Lower leg skin (tissue), 3 donors: ENCODE data around the gene DIABLO.
"Not testable (repeated sequence)": the region's sequence is repeated elsewhere in the genome, so short reads cannot be mapped to it uniquely, and the experiment has no call there.

ENCODE experiments used
- CTCF ChIP-seq, 3 donors: fragments of 450-650 bp; IDR thresholded peaks; one replicate each; pipeline ENCODE4 v1.5.1; 2016; ENCODE audit warnings: antibody characterized with exemption in 3 of 3, mild to moderate bottlenecking in 3 of 3, moderate library complexity in 2 of 3
- POLR2A ChIP-seq, 2 donors: fragments of 450-650 bp; IDR thresholded peaks; one replicate each; pipeline ENCODE4 v1.6.1; 2016 to 2017; ENCODE audit warnings: antibody characterized with exemption in 2 of 2, mild to moderate bottlenecking in 1 of 2, moderate library complexity in 1 of 2

DNA sequence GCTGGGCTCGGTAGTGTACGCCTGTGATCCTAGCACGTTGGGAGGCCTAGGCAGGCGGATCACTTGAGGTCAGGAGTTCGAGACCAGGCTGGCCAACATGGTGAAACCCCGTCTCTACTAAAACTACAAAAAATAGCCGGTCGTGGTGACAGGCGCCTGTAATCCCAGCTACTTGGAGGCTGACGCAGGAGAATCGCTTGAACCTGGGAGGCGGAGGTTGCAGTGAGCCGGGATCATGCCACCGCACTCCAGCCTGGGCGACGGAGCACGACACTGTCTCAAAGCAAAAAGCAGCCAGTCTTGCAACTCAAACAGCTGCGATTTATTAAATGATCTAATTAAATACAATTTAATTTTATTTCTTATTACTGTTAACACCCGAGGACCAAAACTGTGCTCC is 23.0 kb downstream of the DIABLO start:
- TF ChIP-seq CTCF, POLR2A (IDR thresholded peaks at IDR 0.05): not testable (repeated sequence)
